ES-I3 (cell line): Measurements from ENCODE around the gene SYT1.
"Not testable (repeated sequence)": the region's sequence is repeated elsewhere in the genome, so short reads cannot be mapped to it uniquely, and the experiment has no call there.

Experiments
- H3K36me3 ChIP-seq: 2 replicates; pipeline ENCODE4 v1.6.1; 2013; ENCODE audit warnings: mild to moderate bottlenecking, low read length, control low read depth, moderate library complexity; ENCODE audit not compliant: insufficient read depth
- H3K4me1 ChIP-seq: 2 replicates; pipeline ENCODE4 v1.6.1; 2013; ENCODE audit warnings: mild to moderate bottlenecking, control low read depth, low read length; ENCODE audit not compliant: insufficient read depth
- H3K9ac ChIP-seq: 2 replicates; pipeline ENCODE4 v1.6.1; 2013; ENCODE audit warnings: low read depth, mild to moderate bottlenecking, low read length, moderate library complexity
- H3K9me3 ChIP-seq: 2 replicates; pipeline ENCODE4 v1.6.1; 2013; ENCODE audit warnings: mild to moderate bottlenecking, low read length, moderate library complexity; ENCODE audit not compliant: control insufficient read depth, insufficient read depth

Gene SYT1

GRCh38 chr12:79033788-79034187, 169.2 kb downstream of the SYT1 start:
- H3K36me3 ChIP-seq = no peaks in the 10 kb centered on the region
- no peak overlapping the region for H3K9ac ChIP-seq
- no peaks in the 10 kb centered on the region for H3K4me1 ChIP-seq

GRCh38 chr12:79044748-79045147, 180.2 kb downstream of the SYT1 start:
- H3K36me3 ChIP-seq, H3K4me1 ChIP-seq, H3K9ac ChIP-seq, H3K9me3 ChIP-seq: not testable (repeated sequence)

More at GRCh38 chr12:79033788-79034187, 169.2 kb downstream of the SYT1 start:
- no peaks in the 10 kb centered on the region for H3K9me3 ChIP-seq

DNA sequence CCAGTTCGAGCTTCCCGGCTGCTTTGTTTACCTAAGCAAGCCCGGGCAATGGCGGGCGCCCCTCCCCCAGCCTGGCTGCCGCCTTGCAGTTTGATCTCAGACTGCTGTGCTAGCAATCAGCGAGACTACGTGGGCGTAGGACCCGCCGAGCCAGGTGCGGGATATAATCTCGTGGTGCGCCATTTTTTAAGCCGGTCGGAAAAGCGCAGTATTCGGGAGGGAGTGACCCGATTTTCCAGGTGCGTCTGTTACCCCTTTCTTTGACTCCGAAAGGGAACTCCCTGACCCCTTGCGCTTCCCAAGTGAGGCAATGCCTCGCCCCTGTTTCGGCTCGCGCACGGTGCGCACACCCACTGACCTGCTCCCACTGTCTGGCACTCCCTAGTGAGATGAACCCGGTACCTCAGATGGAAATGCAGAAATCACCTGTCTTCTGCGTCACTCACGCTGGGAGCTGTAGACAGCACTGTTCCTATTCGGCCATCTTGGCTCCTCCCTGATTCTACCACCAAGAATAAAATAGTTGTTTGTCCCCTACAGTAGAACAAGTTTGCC, 180.7 kb downstream of the SYT1 start:
- H3K9ac ChIP-seq = peak overlapping the region; percentile 75
- H3K9me3 ChIP-seq, H3K36me3 ChIP-seq, H3K4me1 ChIP-seq: not testable (repeated sequence)

DNA sequence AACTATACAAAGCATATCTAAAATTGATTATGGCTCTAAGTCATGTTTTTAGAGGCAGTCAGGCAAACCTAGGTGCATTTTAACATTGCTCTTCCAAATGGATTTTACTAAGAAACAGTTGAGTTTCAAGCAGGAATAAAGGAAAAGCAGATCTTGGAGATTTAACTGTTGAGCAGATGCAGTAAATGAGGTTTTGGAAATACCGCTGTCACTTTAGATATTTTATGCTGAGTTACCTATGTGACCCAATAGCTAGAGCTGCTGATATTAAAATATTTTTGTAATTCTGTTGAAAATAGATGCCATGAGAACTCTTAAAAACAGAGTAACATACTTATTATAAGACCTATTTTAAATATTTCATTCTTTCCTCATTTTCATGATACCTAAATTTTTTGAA, 181.4 kb downstream of the SYT1 start:
- no peaks in the 10 kb centered on the region for H3K4me1 ChIP-seq
- H3K9me3 ChIP-seq = no peaks in the 10 kb centered on the region
- H3K36me3 ChIP-seq = no peaks in the 10 kb centered on the region
- peak overlapping the region; percentile 3; the same call in 1 of the 2 replicates for H3K9ac ChIP-seq

DNA sequence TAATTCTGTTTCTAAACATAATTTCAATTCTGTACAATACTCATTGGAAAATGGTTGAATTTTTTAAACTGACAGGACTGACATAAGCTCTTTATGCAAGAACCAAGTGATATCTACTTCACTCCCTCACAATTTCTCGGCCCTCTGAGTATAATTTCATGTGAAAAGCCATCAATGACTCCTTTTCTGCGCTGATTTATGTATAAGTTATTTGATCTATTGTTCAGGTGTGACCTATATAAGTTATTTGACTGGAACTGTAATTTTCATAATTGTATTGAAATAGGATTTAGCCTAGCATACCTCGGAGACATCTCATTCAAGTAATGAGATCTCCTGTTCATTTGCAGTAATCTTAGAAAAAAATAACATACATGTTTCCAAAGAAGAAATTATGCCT, 184.4 kb downstream of the SYT1 start:
- Histone ChIP-seq H3K9ac (no peak overlapping the region), H3K9me3 (no peaks in the 10 kb centered on the region), H3K4me1 (no peaks in the 10 kb centered on the region), H3K36me3 (no peaks in the 10 kb centered on the region)

DNA sequence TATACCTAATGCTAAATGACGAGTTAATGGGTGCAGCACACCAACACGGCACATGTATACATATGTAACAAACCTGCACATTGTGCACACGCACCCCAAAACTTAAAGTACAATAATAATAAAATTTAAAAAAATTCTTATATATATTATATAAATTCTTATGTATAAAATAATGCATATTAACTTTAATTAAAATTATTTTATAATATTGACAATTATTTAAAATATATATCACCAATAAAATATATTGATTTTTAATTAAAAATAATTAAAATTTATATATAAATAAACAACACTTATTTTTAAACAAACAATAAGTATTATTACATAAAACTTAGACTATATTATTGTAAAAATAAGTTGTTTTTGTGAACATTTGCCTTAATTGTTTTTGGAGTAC, 188.8 kb downstream of the SYT1 start:
- Histone ChIP-seq H3K9ac (no peak overlapping the region), H3K36me3 (no peaks in the 10 kb centered on the region), H3K9me3 (no peaks in the 10 kb centered on the region), H3K4me1 (no peaks in the 10 kb centered on the region)

DNA sequence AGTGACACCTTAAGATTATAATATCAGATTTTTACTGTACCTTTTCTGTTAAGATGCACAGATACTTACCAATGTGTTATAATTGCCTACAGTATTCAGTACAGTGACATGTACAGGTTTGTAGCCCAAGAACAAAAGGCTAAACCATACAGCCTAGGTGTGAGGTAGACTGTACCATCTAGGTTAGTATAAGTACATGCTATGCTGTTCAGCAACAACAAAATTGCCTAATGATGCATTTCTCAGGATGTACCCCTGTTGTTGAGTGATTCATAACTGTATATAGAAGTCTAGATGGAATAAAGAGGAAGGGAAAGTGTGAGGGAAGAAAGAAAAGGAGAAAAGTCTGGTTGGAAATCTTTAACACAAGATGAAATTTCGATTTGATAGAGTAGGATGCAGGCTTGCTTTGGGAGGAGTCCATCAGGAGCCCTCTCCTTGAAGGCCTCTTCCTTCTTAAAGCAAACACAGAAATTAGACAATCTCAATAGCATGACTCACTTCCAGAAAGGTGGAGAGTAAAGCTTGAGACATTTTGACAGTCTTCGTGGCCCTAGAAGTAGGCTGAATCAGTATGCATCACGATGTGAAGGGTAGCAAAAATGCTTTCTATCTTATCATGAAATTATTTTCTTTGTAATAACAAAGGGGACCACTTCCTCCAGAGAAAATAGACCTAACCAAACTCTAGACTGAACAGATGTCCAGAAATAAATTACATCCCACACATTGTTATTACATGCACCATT, 191.5 kb downstream of the SYT1 start:
- Histone ChIP-seq H3K4me1 (peaks cover 2% of the 10 kb centered on the region; the same call in 1 of the 2 replicates), H3K9me3 (no peaks in the 10 kb centered on the region), H3K36me3 (no peaks in the 10 kb centered on the region), H3K9ac (no peak overlapping the region)

DNA sequence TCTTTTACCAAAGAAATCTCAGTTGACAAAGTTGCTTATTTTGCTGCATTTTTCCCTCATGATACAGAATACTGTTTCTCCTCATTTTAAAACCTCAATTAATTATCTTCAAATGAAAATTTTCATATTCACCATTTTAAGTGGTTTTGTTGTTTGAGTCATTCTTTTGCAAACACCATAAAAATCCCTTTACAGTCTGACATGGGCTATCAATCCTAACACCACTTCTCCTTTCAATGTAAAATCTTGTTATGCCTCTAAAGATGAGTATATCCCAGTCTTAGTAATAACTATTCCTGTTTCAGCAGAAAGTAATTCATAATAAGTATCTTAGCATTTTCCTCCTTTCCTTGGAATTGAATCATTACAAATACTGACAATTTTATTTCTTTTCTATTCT, 192.2 kb downstream of the SYT1 start:
- no peaks in the 10 kb centered on the region for H3K36me3 ChIP-seq
- H3K9ac ChIP-seq = no peak overlapping the region
- H3K9me3 ChIP-seq = no peaks in the 10 kb centered on the region
- peaks cover 7% of the 10 kb centered on the region; the same call in 1 of the 2 replicates for H3K4me1 ChIP-seq

DNA sequence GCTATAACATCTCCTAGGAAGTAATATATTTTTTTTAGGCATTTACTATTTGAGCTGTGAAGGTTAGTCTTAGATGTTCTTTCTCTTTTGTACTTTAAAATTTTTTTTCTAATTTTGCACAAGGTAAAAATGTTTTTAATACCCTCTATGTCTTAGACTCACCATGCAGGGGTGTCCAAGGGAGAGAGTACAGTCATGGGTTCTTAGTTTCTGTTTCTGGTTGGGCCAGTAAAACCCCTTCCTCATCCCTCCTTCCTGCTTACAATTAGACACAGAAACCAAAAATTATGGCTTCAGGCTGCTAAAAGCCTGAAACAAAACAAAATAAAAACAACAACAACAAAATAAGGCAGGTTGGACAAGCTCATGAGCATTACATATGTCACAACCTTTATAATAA, 193.0 kb downstream of the SYT1 start:
- no peak overlapping the region for H3K9ac ChIP-seq

GRCh38 chr12:79058342-79058741, 193.8 kb downstream of the SYT1 start:
- H3K9me3 ChIP-seq = no peaks in the 10 kb centered on the region
- H3K9ac ChIP-seq = no peak overlapping the region
- peaks cover 12% of the 10 kb centered on the region; the same call in 1 of the 2 replicates for H3K4me1 ChIP-seq
- H3K36me3 ChIP-seq = no peaks in the 10 kb centered on the region

More for the DNA sequence above, 193.0 kb downstream of the SYT1 start:
- Histone ChIP-seq H3K4me1 (peaks cover 12% of the 10 kb centered on the region; the same call in 1 of the 2 replicates), H3K36me3 (no peaks in the 10 kb centered on the region), H3K9me3 (no peaks in the 10 kb centered on the region)

- H3K9me3 ChIP-seq = no peaks in the 10 kb centered on the region
- H3K4me1 ChIP-seq = peaks cover 19% of the 10 kb centered on the region; the same call in 1 of the 2 replicates
- no peak overlapping the region for H3K9ac ChIP-seq
- H3K36me3 ChIP-seq = no peaks in the 10 kb centered on the region
Measured at GRCh38 chr12:79059557-79059956, 195.0 kb downstream of the SYT1 start.

DNA sequence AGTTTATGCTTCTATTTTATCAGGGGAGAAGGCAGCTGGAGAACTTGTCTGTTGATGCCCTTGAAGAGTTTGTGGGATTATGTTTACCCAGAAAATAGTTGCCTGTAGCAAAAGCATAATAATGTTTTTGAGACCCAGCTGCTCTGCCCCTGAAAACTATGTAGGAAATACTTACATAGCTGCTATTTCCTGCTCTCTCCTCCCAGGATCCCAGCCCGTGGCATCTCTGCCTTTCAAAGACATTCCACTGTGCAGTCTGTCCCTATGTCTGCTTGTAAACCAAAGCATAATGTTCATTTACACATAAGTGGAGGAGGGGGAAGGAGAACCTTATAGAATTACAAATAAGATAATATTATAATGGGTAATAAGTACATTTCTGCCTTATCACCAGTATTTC, 198.7 kb downstream of the SYT1 start:
- Histone ChIP-seq H3K9me3 (no peaks in the 10 kb centered on the region), H3K36me3 (no peaks in the 10 kb centered on the region), H3K9ac (no peak overlapping the region), H3K4me1 (peaks cover 19% of the 10 kb centered on the region; the same call in 1 of the 2 replicates)

- Histone ChIP-seq H3K36me3 (no peaks in the 10 kb centered on the region), H3K9ac (no peak overlapping the region), H3K4me1 (peaks cover 8% of the 10 kb centered on the region; the same call in 1 of the 2 replicates), H3K9me3 (no peaks in the 10 kb centered on the region)
Measured at GRCh38 chr12:79067977-79068376, 203.4 kb downstream of the SYT1 start.

GRCh38 chr12:79069009-79069408, 204.4 kb downstream of the SYT1 start:
- no peaks in the 10 kb centered on the region for H3K36me3 ChIP-seq
- H3K9me3 ChIP-seq = no peaks in the 10 kb centered on the region
- H3K9ac ChIP-seq = no peak overlapping the region
- 0 out of 2 replicates have a peak, but pooled peaks cover under 1% of the 10 kb centered on the region for H3K4me1 ChIP-seq

- no peaks in the 10 kb centered on the region for H3K36me3 ChIP-seq
- H3K9ac ChIP-seq = no peak overlapping the region
- H3K9me3 ChIP-seq = no peaks in the 10 kb centered on the region
- no peaks in the 10 kb centered on the region for H3K4me1 ChIP-seq
Measured at GRCh38 chr12:79071498-79071897, 206.9 kb downstream of the SYT1 start.
